HS-5 (cell line): ENCODE results near the gene ENO2.
"Not testable (repeated sequence)": the region's sequence is repeated elsewhere in the genome, so short reads cannot be mapped to it uniquely, and the experiment has no call there.

Experiments used
- DNase-seq: peaks from one replicate; pipeline ENCODE4 v3.0.0-alpha.2; 2012; ENCODE audit warnings: low read depth

ENO2 gene

GRCh38 chr12:6886206-6886999, 28.0 kb upstream of the ENO2 start:
- not testable (repeated sequence) for DNase-seq

DNA sequence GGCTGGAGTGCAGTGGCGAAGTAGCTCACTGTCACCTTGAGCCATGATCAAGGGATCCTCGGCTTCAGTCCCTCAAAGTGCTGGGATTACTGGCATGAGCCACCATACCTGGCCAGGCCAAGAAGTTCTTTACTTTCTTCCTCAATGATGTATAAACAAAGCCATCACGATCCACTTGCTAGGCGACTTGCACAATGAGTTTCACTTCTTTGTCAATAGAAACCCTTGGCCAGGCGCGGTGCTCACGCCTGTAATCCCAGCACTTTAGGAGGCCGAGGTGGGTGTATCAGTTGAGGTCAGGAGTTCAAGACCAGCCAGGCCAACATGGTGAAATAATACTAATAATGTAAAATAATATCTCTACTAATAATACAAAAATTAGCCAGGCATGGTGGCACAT, 26.9 kb upstream of the ENO2 start:
- DNase-seq: no peak

GRCh38 chr12:6888360-6888759, 26.0 kb upstream of the ENO2 start:
- no peak for DNase-seq

DNA sequence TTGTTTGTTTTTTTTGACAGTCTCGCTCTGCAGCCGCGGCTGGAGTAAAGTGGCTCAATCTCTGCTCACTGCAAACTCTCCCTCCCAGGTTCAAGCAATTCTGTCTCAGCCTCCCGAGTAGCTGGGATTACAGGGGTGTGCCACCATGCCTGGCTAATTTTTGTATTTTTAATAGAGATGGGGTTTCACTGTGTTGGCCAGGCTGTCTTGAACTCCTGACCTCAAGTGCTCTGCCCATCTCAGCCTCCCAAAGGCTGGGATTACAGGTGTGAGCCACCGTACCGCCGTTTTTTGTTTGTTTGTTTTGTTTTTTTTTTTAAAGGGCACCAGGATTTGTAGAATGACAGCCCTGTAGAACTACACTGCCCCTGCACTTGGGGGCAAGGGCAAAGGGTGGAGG, 25.6 kb upstream of the ENO2 start:
- not testable (repeated sequence) for DNase-seq

DNA sequence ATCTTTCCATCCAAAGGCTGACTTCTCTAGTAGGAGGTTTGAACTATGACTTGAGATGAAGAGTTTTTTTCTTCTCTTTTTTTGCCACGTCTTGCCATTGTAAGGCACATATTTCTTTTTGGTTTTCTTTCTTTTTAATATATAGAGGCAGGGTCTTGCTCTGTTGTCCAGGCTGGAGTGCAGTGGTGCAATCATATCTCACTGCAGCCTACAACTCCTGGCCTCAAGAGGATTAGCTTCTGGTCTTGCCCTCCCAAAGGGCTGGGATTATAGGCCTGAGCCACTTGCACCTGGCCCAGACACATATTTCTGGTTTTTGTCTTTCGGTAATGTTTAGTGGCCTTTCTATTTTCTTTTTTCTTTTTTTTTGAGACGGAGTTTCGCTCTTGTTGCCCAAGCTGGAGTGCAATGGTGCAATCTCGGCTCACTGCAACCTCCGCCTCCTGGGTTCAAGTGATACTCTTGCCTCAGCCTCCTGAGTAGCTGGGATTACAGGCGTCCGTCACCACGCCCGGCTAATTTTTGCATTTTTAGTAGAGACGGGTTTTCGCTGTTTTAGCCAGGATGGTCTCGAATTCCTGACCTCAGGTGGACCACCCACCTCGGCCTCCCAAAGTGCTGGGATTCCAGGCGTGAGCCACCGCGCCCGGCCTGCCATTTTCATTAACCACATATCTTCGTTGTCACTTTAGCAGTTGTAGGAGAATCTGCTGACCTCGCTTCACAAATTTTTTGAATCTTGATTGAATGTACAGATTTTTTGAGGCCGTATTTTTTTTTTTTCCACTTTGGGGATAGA, 24.4 kb upstream of the ENO2 start:
- not testable (repeated sequence) for DNase-seq

DNA sequence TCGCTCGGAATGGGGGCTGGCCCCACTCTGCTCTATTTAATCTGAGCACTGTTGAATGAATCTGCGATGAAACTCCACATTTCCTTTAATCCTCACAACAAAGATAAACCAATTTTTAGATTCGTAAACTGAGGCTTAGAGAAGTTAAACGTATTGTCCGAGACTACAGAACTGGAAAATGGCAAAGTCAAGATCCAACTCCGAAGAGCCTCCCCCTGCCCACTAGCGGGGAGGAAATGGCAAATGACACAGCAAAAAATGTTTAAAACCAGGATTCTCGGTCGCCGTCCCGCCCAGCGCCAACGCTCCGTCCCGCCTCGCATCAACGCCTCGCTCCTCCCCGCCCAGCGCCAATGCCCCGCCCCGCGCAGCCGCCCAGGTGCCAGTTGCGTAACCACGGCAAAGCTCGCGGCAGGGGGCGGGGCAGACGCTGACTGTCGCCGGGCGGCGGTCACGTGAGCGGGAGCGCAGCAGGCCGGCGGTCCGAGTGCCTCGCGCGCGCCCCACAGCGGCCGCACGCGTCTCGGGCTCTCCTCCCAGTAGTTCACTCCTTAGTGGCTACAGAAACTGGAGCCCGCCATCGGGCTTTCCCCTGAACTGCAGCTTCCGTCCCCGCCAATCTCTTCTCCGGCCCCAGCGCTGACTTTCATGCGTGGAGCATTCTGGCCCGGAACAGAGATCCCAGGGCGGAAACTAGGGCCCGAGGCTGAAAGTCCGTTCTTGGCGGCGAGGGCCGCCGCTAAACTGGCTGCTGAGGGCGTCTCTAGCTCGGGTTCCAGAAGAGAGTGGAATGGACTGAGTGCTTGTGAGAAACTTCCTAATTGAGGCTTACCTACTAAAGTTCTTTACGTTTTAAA, 23.4 kb upstream of the ENO2 start:
- peak; percentile 74 for DNase-seq

DNA sequence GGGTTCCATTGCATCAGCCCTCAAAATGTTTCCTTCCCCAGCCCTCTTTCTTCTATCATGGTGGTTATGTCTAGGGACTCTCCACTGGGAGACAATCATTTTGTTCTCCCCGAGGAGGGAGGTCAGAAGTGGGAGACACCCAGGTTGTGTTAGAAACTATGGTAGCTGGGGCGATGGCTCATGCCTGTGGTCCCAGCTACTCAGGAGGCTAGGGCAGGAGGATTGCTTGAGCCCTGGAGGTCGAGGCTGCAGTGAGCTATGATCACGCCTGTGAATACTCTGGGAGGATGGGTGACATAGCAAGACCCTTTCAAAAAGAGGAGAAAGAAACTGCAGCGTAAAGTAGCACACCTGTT, 22.8 kb upstream of the ENO2 start:
- DNase-seq: no peak

DNA sequence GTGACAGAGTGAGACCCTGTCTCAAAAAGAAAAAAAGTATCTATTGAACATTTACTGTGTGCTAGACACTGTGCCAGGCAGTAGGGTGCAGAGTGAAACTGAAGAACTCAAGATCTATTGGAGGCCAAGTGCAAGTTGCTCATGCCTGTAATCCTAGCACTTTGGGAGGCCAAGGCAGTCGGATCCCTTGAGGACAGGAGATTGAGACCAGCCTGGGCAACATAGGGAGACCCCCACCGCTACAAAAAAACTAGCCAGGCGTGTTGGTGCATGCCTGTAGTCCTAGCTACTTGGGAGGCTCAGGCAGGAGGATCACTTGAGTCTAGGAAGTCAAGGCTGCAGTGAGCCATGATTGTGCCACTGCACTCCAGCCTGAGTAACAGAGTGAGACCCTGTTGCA, 21.7 kb upstream of the ENO2 start:
- not testable (repeated sequence) for DNase-seq

DNA sequence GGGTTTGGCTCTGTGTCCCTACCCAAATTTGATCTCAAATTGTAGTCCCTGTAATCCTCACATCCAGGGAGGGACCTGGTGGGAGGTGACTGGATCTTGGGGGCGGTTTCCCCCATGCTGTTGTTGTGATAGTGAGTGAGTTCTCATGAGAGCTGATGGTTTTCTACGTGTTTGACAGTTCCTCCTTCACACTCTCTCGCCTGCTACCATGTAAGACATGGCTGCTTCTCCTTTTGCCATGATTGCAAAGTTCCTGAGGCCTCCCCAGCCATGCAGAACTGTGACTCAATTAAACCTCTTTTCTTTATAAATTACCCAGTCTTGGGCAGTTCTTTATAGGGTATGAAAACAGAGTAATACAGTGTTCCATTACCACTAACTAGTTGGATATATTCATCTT, 20.1 kb upstream of the ENO2 start:
- no peak for DNase-seq

DNA sequence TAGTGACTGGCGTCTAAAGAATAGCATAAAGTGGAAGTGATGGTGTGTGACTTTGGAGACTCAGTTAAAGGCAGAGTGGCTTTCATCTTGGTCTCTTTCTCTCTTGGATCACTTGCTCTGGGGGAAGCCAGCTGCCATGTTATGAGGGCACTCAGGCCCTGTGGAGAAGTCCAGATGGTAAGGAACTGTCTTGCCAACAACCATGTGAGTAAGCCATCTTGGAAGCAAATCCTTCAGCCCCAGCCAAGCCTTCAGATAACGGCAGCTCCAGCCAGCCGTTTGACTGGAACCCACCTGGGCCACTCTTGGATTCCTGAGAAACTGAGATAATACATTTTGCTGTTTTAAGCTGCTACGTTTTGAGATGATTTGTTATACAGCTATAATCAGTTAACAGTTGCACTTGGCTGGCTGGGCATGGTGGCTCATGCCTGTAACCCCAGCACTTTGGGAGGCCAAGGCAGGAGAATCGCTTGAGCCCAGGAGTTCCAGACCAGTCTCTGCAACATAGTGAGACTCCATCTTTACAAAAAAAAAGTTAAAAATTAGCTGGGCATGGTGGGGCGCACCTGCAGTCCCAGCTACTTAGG, 17.4 kb upstream of the ENO2 start:
- no peak for DNase-seq

DNA sequence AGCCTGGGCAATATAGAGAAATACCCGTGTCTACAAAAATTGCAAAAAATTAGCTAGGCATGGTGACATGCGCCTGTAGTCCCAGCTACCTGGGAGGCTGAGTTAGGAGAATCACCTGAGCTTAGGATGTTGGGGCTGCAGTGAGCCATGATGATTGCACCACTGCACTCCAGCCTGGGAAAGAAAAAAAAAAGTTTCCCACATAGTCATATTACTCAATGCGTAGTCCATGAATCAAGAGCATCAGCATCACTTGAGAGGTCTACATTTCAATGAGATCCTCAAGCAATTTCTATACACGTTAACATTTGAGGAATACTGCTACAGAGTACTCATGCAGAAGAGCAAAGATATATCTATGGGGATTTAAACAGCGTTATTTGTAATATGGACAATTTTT, 15.0 kb upstream of the ENO2 start:
- no peak for DNase-seq

DNA sequence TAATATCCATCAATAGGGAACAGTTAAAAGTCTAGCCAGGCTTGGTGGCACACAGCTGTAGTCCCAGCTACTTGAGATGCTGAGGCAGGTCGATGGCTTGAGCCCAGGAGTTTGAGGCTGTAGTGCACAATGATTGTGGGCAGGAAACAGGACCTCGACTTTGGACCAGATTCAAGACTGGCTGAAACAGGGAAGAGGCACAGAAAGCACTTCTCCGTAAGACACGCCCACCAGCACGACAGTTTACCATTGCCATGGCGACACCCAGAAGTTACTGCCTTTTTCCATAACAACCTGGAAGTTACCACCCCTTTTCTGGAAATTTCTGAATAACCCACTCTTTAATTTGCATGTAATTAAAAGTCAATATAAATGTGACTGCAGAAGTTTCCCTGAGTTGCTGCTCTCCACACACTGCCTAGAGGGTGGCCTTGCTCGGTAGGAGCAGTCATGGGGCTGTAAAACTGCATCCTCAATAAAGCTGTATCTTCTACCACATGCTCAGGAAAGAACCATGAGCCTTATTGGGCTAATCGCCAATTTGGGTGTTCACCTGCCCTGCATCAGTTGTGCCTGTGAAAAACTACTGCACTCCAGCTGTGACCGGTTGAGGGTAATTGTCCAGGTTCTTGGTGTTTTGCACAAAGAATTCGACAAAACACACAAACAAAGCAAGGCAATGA, 14.4 kb upstream of the ENO2 start:
- no peak for DNase-seq

DNA sequence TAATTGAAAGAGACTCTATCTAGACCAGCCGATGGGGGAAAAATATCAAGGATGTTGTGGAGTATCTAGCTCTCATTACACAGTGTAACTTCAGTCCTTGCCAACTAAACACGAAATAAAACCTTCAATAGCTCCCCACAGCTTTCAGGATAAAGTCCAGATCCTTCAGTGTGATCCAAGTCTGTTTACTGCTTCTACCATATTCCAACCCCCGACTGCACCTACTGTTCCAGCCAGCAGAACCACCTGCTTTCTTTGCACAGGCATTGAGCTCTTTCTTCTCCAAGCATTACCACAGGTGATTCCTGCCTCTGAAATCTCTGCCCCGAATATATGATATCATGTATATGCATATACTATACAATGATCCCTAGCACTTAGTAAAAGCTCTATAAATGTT, 11.9 kb upstream of the ENO2 start:
- no peak for DNase-seq

- DNase-seq: no peak
Measured at GRCh38 chr12:6903722-6904121, 10.7 kb upstream of the ENO2 start.

DNA sequence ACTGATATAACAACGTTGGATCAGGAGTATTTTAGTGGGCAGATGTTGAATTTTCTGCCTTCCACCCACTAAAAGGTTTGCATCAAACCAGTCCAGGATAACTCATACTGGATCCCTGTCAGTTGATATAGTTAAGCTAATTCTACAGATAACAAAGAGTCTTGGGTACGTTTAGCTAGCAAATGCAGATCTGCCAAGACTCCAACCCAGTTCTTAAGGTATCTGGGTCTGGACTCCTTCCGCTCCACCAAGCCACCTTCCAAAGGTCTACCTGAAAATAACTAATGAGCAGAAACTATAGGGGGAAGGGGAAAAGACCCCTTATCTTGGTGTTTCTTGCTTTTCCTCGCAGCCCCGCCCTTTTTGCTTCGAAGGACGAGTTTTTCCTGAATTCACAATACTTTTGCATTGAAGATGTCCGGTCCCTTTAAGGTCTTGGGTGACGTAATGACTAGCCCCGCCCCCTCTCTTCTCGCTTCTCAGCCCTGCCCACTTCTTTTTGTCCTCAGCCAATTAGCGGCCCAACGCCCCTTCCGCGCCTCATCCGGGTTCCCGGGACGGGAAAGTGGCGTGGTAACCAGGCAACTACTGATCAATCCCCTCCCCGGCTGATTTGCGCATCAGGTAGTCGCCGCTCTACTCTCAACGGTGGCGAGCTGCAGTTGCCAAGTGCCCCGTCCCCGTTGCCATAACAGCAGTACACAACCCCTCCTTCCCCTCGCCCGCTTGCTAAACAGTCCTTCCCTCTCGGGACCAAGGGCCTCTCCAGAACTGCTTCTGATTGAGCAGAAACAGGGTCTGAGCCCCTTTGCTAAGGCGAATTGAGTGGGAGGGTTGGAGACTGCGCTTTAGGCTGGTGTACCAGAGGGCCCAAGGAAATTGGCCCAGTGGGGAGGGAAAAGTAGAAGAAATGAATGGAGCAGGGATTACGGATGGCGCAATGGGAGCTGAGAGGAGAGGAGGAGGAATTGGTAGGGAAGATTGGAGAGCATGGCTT, 9.8 kb upstream of the ENO2 start, which contains the start of gene LRRC23:
TSS of gene LRRC23 (plus strand) at position 543 of the 997 bp plus-strand sequence. CDS start 812 bp downstream, outside the sequence.
- peak; percentile 78 for DNase-seq

DNA sequence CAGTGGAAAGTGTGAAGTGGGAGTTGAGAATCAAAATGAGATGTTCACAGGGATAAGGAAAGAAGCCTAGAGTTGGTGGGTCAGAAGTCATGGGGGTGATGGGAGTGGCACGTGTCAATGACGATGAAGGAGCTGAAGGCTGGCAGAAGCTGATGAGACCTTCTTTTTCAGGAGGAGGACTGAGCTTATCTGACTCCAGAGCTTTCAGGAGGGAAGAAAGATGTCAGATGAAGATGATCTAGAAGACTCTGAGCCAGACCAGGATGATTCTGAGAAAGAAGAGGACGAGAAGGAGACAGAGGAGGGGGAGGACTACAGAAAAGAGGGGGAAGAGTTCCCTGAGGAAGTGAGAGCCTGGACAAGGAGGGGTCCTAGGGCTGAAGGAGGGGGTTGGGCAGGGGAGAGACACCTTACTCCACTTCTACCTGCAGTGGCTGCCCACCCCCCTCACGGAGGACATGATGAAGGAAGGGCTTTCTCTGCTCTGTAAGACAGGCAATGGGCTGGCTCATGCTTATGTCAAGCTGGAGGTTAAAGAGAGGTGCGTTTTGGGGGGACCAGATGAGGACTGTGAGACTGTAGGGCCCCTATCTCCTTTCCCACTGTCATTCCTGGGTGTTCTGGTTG, 8.9 kb upstream of the ENO2 start:
- DNase-seq: no peak

- DNase-seq: not testable (repeated sequence)
Measured at GRCh38 chr12:6908141-6908540, 6.2 kb upstream of the ENO2 start.

DNA sequence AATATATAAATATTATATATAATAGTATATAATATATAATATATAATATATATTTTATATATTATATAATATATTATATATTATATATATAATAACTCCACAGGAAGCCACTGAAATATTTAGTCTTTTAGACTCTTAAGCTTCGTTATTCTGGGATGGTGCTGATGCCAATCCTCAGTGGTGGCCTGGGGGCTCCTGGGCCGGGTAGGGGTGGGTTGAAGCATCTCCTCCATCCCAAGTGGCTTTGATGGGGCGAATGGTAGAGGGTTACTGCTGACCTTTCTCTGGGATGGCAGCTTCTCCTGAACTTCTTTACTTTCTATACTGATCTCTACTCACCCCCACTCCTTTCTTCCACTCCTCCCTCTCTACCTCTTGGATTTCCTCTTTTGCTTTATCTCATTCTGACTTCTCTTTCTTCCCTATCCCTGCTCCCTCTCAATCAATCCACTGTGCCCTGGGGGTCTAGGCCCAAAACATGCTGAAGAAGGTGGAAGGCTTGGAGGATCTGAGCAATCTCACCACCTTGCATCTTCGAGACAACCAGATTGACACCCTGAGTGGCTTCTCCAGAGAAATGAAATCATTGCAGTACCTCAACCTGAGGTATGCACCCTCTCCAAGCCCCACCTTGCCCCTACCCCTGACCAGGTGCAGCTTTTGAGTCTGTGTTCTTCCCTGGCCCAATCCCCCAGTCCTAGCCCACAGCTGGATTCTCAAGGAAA, 4.8 kb upstream of the ENO2 start:
- no peak for DNase-seq
